Measurements from ENCODE around the gene CA4.
"Not testable (repeated sequence)": the region's sequence is repeated elsewhere in the genome, so short reads cannot be mapped to it uniquely, and the experiment has no call there.

The CA4 gene

GRCh38 chr17:60156746-60157145, 7.0 kb downstream of the CA4 start:
- no peak for DNase-seq

- no peak for DNase-seq
Observed at GRCh38 chr17:60157487-60158040, 7.8 kb downstream of the CA4 start.

GRCh38 chr17:60158751-60159478, 9.1 kb downstream of the CA4 start:
- no peak for DNase-seq

GRCh38 chr17:60159479-60159866, 9.7 kb downstream of the CA4 start:
- no peak for DNase-seq

- DNase-seq, result no peak
Observed at GRCh38 chr17:60160829-60161501, 11.2 kb downstream of the CA4 start.

- DNase-seq, result no peak
Observed at GRCh38 chr17:60161598-60162330, 12.0 kb downstream of the CA4 start.

GRCh38 chr17:60163108-60163784, 13.5 kb downstream of the CA4 start:
- DNase-seq, result no peak

- no peak for DNase-seq
Observed at GRCh38 chr17:60164164-60164563, 14.4 kb downstream of the CA4 start.

GRCh38 chr17:60164697-60165096, 14.9 kb downstream of the CA4 start:
- DNase-seq, result no peak

GRCh38 chr17:60165223-60165622, 15.4 kb downstream of the CA4 start:
- no peak for DNase-seq

GRCh38 chr17:60165971-60166370, 16.2 kb downstream of the CA4 start:
- DNase-seq, result peak; percentile 13

GRCh38 chr17:60167065-60167741, 17.4 kb downstream of the CA4 start:
- DNase-seq, result no peak

- no peak for DNase-seq
Observed at GRCh38 chr17:60168654-60169053, 18.9 kb downstream of the CA4 start.

- DNase-seq, result peak; percentile 38
Observed at GRCh38 chr17:60169921-60170817, 20.4 kb downstream of the CA4 start.

- no peak for DNase-seq
Observed at GRCh38 chr17:60170835-60171752, 21.3 kb downstream of the CA4 start.

- DNase-seq, result no peak
Observed at GRCh38 chr17:60171753-60172079, 21.9 kb downstream of the CA4 start.

GRCh38 chr17:60173304-60173819, 23.6 kb downstream of the CA4 start:
- no peak for DNase-seq

GRCh38 chr17:60174035-60174434, 24.3 kb downstream of the CA4 start:
- no peak for DNase-seq

- not testable (repeated sequence) for DNase-seq
Observed at GRCh38 chr17:60174767-60175166, 25.0 kb downstream of the CA4 start.

- not testable (repeated sequence) for DNase-seq
Observed at GRCh38 chr17:60176763-60177162, 27.0 kb downstream of the CA4 start.

Data from CD4-positive, alpha-beta T cell treated with Interleukin-10 for 1 hour (primary cell).